ENCODE results near the gene SEMA3B.

DNA sequence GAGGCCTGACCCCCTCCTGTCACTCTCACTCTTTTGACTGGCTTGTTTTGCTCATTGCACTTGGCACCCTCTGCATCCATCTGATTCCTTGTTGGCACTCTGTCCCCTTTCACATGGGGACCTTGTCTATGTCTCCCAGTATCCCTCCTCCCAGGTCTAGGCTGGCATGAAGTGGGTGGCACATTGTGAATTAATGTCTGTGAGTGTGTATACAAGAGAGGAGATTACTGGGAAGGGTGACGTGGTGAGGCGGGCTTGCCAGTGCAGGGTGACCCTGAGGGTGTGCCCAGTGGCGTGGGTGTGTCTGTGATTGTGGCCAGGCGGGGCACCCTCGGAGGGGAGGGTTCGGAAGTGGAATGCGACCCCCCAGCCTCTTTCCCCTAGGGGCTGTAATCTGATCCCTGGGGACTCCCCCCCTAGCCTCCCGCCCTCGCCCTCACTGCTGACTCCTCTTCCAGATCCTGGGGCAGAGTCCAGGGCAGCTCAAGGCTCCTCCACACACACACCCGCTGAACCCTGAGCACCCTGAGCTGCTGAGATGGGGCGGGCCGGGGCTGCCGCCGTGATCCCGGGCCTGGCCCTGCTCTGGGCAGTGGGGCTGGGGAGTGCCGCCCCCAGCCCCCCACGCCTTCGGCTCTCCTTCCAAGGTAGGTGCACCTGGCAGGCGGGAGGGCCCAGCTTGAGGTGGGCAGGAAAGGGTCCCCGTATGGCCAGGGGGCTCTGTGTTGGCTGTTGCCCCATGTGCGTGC is at the start of gene SEMA3B:
- TF ChIP-seq, protein P1, sequence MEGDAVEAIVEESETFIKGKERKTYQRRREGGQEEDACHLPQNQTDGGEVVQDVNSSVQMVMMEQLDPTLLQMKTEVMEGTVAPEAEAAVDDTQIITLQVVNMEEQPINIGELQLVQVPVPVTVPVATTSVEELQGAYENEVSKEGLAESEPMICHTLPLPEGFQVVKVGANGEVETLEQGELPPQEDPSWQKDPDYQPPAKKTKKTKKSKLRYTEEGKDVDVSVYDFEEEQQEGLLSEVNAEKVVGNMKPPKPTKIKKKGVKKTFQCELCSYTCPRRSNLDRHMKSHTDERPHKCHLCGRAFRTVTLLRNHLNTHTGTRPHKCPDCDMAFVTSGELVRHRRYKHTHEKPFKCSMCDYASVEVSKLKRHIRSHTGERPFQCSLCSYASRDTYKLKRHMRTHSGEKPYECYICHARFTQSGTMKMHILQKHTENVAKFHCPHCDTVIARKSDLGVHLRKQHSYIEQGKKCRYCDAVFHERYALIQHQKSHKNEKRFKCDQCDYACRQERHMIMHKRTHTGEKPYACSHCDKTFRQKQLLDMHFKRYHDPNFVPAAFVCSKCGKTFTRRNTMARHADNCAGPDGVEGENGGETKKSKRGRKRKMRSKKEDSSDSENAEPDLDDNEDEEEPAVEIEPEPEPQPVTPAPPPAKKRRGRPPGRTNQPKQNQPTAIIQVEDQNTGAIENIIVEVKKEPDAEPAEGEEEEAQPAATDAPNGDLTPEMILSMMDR (IDR thresholded peaks at IDR 0.05) = no peak
- TF ChIP-seq POLR2A (IDR thresholded peaks at IDR 0.05) (no peak), POLR2AphosphoS5 (IDR thresholded peaks at IDR 0.05) (peak; percentile 88), EP300 (IDR thresholded peaks at IDR 0.05) (no peak)

All from gastroesophageal sphincter (tissue), 3 donors.